HEK293T (cell line): Measurements from ENCODE around the gene NAT10.

Experiments
- CTCF ChIA-PET: fragments of 350-600 bp; formaldehyde crosslinking; extraction: SDS; loops from one replicate; lab custom pipeline; 2021; ENCODE audit warnings: antibody characterized with exemption, inconsistent platforms; lab: Yijun Ruan, JAX
- POLR2A ChIA-PET: fragments of 350-600 bp; formaldehyde crosslinking; extraction: SDS; loops from one replicate; lab custom pipeline; 2020; ENCODE audit warnings: antibody characterized with exemption, inconsistent platforms; lab: Yijun Ruan, JAX
- DNase-seq: peaks from one replicate; pipeline ENCODE4 v3.0.0; 2012; ENCODE audit warnings: mixed read lengths; ENCODE audit errors: extremely low spot score
- ARNT ChIP-seq: fragments of 450-650 bp; IDR thresholded peaks from 2 replicates; pipeline ENCODE4 v1.6.1; 2017; ENCODE audit warnings: mild to moderate bottlenecking
- BHLHE40 ChIP-seq: fragments of 450-650 bp; IDR thresholded peaks from 2 replicates; pipeline ENCODE4 v1.6.1; 2016; ENCODE audit warnings: mild to moderate bottlenecking, moderate library complexity, borderline replicate concordance
- CTBP1 ChIP-seq: fragments of 450-650 bp; IDR thresholded peaks from 2 replicates; pipeline ENCODE4 v1.6.1; 2016; ENCODE audit warnings: borderline replicate concordance
- ELF4 ChIP-seq: fragments of 450-650 bp; IDR thresholded peaks from 2 replicates; pipeline ENCODE4 v1.6.1; 2017; ENCODE audit warnings: antibody characterized with exemption
- FOXA1 ChIP-seq: fragments of 450-650 bp; IDR thresholded peaks from 2 replicates; pipeline ENCODE4 v1.6.1; 2016; ENCODE audit warnings: mild to moderate bottlenecking
- FOXK2 ChIP-seq: fragments of 450-650 bp; IDR thresholded peaks from 2 replicates; pipeline ENCODE4 v1.6.1; 2016; ENCODE audit warnings: mild to moderate bottlenecking
- FOXM1 ChIP-seq: fragments of 450-650 bp; IDR thresholded peaks from 2 replicates; pipeline ENCODE4 v1.6.1; 2017; ENCODE audit warnings: mild to moderate bottlenecking, borderline replicate concordance
- HDGF ChIP-seq: fragments of 450-650 bp; IDR thresholded peaks from 2 replicates; pipeline ENCODE4 v1.6.1; 2017; ENCODE audit warnings: antibody characterized with exemption, borderline replicate concordance
- L3MBTL2 ChIP-seq: fragments of 450-650 bp; conservative IDR thresholded peaks from 2 replicates; pipeline ENCODE4 v1.6.1; 2016; ENCODE audit warnings: mild to moderate bottlenecking
- LEF1 ChIP-seq: fragments of 450-650 bp; IDR thresholded peaks from 2 replicates; pipeline ENCODE4 v1.6.1; 2017; ENCODE audit warnings: mild to moderate bottlenecking, borderline replicate concordance
- NFRKB ChIP-seq: fragments of 450-650 bp; IDR thresholded peaks from 2 replicates; pipeline ENCODE4 v1.6.1; 2016; ENCODE audit warnings: mild to moderate bottlenecking, moderate library complexity
- SP1 ChIP-seq: fragments of 450-650 bp; IDR thresholded peaks from 2 replicates; pipeline ENCODE4 v1.6.1; 2017
- SUZ12 ChIP-seq: fragments of 450-650 bp; IDR thresholded peaks from 2 replicates; pipeline ENCODE4 v1.6.1; 2016; ENCODE audit warnings: mild to moderate bottlenecking
- TARDBP ChIP-seq: fragments of 450-650 bp; IDR thresholded peaks from 2 replicates; pipeline ENCODE4 v1.6.1; 2016
- ZNF384 ChIP-seq: fragments of 450-650 bp; IDR thresholded peaks from 2 replicates; pipeline ENCODE4 v1.6.1; 2016
- TF ChIP-seq, protein P1 (sequence below): fragments of 450-650 bp; IDR thresholded peaks from 2 replicates; pipeline ENCODE4 v1.6.1; 2016

Gene NAT10

DNA sequence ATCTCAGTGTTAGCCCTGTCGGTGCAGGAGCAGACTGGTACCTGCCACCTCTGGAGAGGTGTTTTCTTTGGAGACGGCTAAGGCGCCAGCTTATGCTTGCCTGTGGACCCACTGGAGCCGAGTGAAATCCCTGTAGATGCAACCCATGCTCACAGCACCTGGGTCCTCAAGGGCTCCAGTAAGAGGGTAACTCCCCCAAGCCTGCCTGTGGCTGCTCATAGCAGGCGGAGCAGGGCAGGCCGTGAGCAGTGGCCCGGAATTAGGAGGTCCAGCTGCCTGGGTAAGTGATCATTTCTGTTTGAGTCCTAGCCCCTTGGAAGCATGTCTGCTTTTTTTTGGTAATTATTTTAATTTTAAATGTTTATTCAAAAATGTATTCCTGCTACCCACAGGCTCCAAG lies 43.8 kb downstream of the NAT10 start:
- no peak for DNase-seq
- ChIA-PET CTCF (interaction anchor here (1.2 kb wide), 1 partner anchor 14 kb away, joined by 9 read pairs; no protein-coding TSS in a partner anchor), POLR2A (no interaction called here)
- TF ChIP-seq NFRKB (no peak), L3MBTL2 (no peak), FOXM1 (no peak), SP1 (no peak), TARDBP (no peak), BHLHE40 (no peak), HDGF (no peak), LEF1 (no peak), FOXK2 (no peak)
- TF ChIP-seq, protein P1, sequence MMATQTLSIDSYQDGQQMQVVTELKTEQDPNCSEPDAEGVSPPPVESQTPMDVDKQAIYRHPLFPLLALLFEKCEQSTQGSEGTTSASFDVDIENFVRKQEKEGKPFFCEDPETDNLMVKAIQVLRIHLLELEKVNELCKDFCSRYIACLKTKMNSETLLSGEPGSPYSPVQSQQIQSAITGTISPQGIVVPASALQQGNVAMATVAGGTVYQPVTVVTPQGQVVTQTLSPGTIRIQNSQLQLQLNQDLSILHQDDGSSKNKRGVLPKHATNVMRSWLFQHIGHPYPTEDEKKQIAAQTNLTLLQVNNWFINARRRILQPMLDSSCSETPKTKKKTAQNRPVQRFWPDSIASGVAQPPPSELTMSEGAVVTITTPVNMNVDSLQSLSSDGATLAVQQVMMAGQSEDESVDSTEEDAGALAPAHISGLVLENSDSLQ = no peak

DNA sequence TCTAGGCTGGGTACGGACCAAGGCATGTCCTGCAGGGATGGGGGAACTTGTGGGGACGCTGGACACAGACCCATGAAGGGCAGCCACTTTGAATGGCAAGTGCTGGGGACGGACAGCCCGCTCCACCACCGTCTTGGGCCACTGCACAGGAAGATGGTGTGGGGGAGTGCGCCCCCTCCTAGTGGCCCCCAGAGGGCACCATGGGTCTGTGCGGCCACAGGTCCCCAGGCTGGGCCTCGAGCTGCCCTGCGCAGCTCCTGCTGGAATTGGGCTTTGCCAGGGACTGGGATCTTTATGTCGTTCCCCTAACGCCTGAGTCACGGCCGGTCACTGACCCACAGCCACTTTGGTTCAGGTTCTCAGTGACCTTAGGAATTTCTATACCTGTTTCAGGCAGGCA lies 44.4 kb downstream of the NAT10 start:
- TF ChIP-seq ZNF384 (no peak), L3MBTL2 (no peak), FOXA1 (no peak), ARNT (no peak), FOXM1 (no peak), SP1 (no peak), CTBP1 (no peak), FOXK2 (no peak), TARDBP (no peak), NFRKB (no peak), LEF1 (no peak)
- peak; percentile 26 for DNase-seq
- CTCF ChIA-PET = interaction anchor here (1.2 to 1.4 kb wide), 2 partner anchors 14 to 25 kb away, joined by 4 to 9 read pairs; no protein-coding TSS in a partner anchor
- POLR2A ChIA-PET = no interaction called here

DNA sequence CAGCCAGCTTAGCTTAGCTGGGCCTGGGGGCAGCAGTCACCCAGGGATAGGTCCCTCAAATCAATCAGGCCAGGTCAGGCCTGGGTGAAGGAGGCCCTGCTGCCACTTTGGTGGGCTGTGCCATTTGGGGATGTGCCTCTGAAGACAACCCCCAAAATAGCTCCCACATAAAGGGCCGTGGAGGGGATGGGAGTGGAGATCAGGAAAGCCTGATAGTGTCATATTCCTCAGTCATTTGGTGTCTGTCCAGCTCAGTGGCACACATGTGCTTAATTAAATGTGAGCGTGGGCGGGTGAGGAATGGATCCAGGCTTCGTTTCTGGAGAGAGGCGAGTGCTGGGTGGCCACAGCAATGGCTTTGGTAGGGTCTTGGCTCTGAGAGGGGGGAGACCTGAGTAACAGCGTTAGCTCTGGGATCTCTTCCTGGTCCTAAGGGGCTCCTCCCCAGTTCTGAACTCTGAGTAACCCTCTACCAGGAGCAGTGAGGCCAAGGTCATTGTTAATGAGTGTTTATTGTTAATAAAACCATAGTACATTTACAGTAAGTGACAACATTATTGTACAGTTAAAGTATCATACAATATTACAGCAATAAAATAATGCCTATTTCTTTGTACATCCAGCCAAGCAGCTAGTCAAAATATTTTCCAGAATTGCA lies 45.2 kb downstream of the NAT10 start:
- TF ChIP-seq SP1 = no peak
- TF ChIP-seq SUZ12 = no peak
- no peak for TF ChIP-seq ARNT
- TF ChIP-seq HDGF = no peak
- no peak for TF ChIP-seq LEF1
- no peak for TF ChIP-seq FOXA1
- no peak for TF ChIP-seq BHLHE40
- TF ChIP-seq ELF4 = no peak
- TF ChIP-seq NFRKB = no peak
- no peak for TF ChIP-seq L3MBTL2
- TF ChIP-seq FOXM1 = no peak
- TF ChIP-seq CTBP1 = no peak
- no peak for TF ChIP-seq TARDBP
- no peak for TF ChIP-seq FOXK2
- TF ChIP-seq, protein P1 = no peak
- TF ChIP-seq ZNF384 = no peak
- no peak for DNase-seq
- ChIA-PET CTCF (interaction anchor here (1.4 kb wide), 1 partner anchor 24 kb away, joined by 4 read pairs; no protein-coding TSS in a partner anchor), POLR2A (no interaction called here)

DNA sequence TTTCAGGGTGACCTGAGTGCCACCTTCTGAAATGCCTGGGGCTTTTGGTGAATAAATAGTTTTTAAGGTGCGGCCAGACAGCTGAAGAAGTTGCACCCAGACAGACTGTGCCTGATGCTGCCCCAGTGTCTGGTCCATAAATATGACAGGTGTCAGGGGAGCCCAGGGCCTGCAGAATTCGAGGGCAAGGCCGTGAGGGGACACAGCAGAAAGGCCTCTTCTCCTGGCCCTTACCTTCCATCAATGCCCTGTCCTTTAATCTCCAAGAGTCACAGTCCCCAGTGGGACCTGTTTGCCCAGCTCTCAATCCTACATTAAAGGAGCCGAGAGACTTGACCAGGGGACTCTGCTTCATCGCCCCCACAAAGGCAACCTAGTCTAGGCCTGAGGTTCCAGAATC lies 45.7 kb downstream of the NAT10 start:
- ChIA-PET POLR2A (no interaction called here), CTCF (no interaction called here)
- DNase-seq = no peak
- TF ChIP-seq ELF4 = no peak
- no peak for TF ChIP-seq NFRKB
- TF ChIP-seq SUZ12 = no peak

DNA sequence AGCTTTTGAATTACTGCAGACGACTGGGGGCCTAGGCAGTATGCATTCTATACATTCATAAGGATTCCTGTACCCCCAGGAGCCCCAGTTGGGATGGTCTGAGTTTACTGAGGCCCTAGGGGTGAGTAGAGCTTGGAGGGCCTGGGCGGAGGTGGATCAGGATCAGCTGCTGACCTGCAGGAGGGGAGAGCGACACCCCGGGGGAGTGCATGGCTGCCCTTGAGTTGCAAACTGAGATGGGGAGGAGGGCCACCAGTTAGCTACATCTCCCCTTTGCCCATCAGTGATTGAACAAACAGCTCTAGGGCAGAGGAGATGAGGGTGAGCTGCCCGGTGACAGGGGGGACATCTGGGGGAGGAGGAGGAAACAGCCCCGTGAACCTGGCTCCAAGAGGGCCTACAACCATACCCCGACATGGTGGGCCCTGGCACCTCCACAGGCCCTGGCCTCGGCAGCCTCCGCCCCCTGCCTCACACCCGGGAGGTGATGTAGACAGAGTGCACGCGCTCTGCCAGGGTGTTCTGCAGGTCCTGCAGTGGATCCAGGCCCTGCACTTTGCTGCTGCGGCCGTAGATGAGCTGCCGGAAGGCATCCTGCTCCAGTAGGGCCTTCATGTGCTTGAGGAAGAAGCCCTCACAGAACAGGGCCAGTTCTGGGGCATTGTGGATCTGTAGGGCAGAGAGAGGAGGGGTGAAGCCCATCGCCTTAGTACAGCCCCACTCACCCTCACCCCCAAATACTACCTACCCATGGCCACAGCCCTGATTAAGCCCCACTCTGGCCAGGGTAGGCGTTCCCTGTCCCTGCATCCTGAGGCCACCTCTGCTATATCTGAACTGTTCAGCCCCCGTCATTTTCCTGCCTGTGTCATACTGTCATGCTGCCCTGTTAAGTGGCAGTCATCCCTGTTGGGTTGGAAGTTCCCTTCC lies 46.8 kb downstream of the NAT10 start:
- TF ChIP-seq TARDBP (no peak), ZNF384 (no peak), SUZ12 (no peak), L3MBTL2 (no peak), ARNT (no peak), NFRKB (no peak), CTBP1 (no peak), ELF4 (no peak), BHLHE40 (no peak), SP1 (no peak), HDGF (no peak), FOXM1 (no peak), LEF1 (no peak), FOXK2 (no peak)
- TF ChIP-seq, protein P1 = no peak
- POLR2A ChIA-PET = no interaction called here
- no peak for DNase-seq
- CTCF ChIA-PET = no interaction called here
